Measurements from ENCODE around the gene KDM5B.

Gene KDM5B

GRCh38 chr1:202692959-202693555 is 115.2 kb downstream of the KDM5B start:
- TF ChIP-seq, protein P1, sequence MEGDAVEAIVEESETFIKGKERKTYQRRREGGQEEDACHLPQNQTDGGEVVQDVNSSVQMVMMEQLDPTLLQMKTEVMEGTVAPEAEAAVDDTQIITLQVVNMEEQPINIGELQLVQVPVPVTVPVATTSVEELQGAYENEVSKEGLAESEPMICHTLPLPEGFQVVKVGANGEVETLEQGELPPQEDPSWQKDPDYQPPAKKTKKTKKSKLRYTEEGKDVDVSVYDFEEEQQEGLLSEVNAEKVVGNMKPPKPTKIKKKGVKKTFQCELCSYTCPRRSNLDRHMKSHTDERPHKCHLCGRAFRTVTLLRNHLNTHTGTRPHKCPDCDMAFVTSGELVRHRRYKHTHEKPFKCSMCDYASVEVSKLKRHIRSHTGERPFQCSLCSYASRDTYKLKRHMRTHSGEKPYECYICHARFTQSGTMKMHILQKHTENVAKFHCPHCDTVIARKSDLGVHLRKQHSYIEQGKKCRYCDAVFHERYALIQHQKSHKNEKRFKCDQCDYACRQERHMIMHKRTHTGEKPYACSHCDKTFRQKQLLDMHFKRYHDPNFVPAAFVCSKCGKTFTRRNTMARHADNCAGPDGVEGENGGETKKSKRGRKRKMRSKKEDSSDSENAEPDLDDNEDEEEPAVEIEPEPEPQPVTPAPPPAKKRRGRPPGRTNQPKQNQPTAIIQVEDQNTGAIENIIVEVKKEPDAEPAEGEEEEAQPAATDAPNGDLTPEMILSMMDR (IDR thresholded peaks at IDR 0.05; ENCODE audit: insufficient read depth, missing control alignments): peak; percentile 65
- FAIRE-seq: peak; percentile 29
- peak; percentile 44 for DNase-seq (ENCODE audit: insufficient read length, low spot score)

DNA sequence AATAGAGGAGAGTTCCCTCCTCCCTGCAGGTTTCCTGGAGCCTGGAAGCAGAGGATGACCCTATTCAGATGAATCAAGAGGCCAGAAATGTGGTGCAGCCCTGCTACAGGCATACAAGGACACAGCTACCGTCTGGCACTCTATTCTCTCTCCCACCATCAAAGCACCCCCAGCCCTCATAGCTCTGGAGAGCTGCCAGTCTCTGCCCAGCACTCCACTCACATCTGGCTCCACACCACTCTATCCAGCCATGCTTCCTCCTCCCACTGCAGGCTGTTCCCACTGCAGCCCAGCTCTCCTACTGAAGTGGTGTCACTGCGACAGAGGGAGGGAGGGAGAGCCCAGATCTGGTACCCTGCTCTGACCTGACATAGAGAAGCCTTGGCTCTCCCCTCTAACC is 116.4 kb downstream of the KDM5B start:
- DNase-seq (ENCODE audit: insufficient read length, low spot score) (no peak), FAIRE-seq (no peak)
- TF ChIP-seq, protein P1 (IDR thresholded peaks at IDR 0.05; ENCODE audit: insufficient read depth, missing control alignments): no peak

DNA sequence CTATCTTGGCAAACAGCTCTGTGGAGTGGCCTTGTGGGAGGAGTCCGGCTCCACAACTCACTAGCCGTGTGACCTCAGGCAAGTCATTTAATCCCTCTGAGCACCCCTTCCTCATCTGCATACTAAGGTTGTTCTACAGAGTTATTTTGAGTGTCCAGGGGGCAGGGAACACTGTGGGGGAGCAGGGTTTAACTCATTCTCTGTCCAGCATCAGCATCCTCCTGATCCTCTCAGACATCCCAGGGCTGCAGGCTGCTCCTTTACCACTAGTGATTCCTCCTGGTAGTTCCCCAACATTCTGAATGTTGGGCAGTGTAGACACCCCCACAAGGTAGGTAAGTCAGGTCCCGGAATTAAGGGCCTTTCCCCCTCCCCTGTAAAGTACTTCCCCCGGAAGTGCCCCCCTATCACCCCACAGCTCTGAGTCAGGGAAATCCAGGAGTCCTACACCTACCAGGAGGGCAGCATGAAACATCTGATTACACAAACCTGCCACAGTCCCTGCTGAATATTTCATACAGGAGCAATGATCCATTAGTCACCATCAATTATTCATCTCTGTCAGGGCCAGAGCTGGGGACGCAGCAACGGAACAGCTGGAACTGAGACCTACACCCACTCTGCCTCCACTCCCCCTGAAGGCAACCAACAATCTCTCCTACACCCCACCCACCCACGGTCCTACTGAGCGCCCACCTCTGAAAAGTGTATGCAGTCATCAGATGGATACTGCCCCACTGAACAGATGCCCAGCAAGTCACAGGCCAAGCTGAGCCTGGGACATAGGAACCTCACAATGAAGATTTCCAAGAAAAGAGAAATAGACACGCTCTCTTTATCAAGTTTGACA is 118.5 kb downstream of the KDM5B start:
- TF ChIP-seq, protein P1 (IDR thresholded peaks at IDR 0.05; ENCODE audit: insufficient read depth, missing control alignments): no peak
- DNase-seq (ENCODE audit: insufficient read length, low spot score): no peak
- FAIRE-seq: no peak

DNA sequence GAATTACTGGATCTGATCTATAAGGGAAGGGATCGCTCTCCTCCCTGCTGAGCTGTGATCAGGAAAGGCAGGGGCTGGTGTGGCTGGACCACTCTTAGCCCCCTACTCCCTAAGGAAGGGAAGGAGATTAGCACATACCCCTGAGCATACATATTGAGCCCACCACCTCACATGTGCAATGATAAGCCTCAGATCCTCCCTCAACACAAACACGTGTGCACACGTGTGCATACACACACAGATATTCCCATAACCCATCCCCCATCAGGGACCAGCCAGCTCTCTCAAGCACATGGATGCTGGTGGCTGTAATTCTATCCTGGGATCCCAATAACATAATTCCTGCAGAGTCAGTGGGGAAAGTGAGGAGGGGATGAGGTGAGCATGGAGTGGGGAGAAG is 119.1 kb downstream of the KDM5B start:
- DNase-seq (ENCODE audit: insufficient read length, low spot score) (no peak), FAIRE-seq (no peak)
- TF ChIP-seq, protein P1 (IDR thresholded peaks at IDR 0.05; ENCODE audit: insufficient read depth, missing control alignments): no peak

- TF ChIP-seq, protein P1 (IDR thresholded peaks at IDR 0.05; ENCODE audit: insufficient read depth, missing control alignments): no peak
- DNase-seq (ENCODE audit: insufficient read length, low spot score) (no peak), FAIRE-seq (no peak)
These were observed 119.8 kb downstream of the KDM5B start for GRCh38 chr1:202688401-202688800.

- DNase-seq (ENCODE audit: insufficient read length, low spot score) (no peak), FAIRE-seq (no peak)
- TF ChIP-seq, protein P1 (IDR thresholded peaks at IDR 0.05; ENCODE audit: insufficient read depth, missing control alignments): no peak
These were observed 120.4 kb downstream of the KDM5B start for GRCh38 chr1:202687798-202688197.

DNA sequence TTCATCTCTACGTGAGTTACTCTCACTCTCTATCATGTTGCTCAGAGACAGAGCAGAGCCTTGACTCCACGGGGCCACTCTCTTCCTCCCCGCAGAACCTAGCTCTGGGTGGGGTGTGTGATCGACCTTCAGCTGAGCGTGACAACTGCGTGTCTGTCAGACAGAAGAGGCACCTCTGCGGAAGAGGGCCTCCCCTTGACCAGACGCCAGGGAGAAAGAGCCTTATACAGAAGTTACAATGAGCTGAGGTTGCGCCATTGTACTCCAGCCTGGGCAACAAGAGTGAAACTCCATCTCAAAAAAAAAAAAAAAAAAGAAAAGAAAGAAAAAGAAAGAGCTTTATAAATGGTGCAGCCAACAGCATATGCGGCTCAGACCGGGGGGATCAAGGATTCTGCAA is 120.9 kb downstream of the KDM5B start:
- DNase-seq (ENCODE audit: insufficient read length, low spot score) (no peak), FAIRE-seq (no peak)
- TF ChIP-seq, protein P1 (IDR thresholded peaks at IDR 0.05; ENCODE audit: insufficient read depth, missing control alignments): no peak
